MG63 (cell line): ENCODE results near the gene TTC27. TPM values are rescaled to one million over a fixed set of nuclear protein-coding genes. Genes with fewer than 3 reads are reported as not detected.

Source experiments
- DNase-seq: peaks from one replicate; pipeline ENCODE4 v3.0.0-alpha.2; 2020
- H3K27me3 ChIP-seq: fragments of 250-450 bp; sonication (Bioruptor Pico); 2 replicates; pipeline ENCODE4 v1.5.1; 2020; ENCODE audit warnings: mild to moderate bottlenecking, moderate library complexity
- H3K36me3 ChIP-seq: fragments of 250-450 bp; sonication (Bioruptor Pico); 2 replicates; pipeline ENCODE4 v1.5.1; 2020; ENCODE audit warnings: mild to moderate bottlenecking, moderate library complexity
- H3K4me3 ChIP-seq: fragments of 250-450 bp; sonication (Bioruptor Pico); 2 replicates; pipeline ENCODE4 v1.5.1; 2020; ENCODE audit warnings: mild to moderate bottlenecking, moderate library complexity
- H3K9me3 ChIP-seq: fragments of 250-450 bp; sonication (Bioruptor Pico); 2 replicates; pipeline ENCODE4 v1.5.1; 2020; ENCODE audit warnings: mild to moderate bottlenecking, moderate library complexity
- total RNA-seq: library from RNA; depleted of rRNA; stranded (reverse); fragments of >200 nt; shearing (Covaris generic); gene quantifications from 2 replicates; pipeline ENCODE4 v1.2.3, GENCODE V29; 2014; ENCODE audit warnings: low replicate concordance

TTC27 gene
- total RNA-seq, 1 experiment from 2014 or later, result 63.8 TPM

DNA sequence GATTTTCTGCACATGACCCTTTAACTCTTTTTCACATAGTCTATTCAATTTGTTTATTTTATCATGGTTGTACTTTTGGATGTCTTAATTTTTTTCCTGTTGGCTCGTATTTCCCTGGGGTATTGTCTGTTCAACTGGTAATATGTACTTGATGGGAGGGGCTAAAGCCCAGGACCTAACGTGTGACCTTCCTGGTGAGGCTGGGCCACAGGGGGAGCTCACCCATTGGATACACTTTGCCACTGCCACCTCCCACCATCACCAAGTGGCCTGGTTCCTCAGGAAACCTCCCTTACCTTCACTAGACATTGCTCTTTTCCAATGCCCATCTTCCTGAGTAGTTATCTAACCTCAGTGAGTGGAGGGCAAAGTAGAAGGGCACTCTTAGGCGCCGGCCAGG, 175.0 kb downstream of the TTC27 start:
- Histone ChIP-seq H3K4me3 (no peak overlapping the region), H3K9me3 (no peaks in the 10 kb centered on the region), H3K27me3 (no peaks in the 10 kb centered on the region), H3K36me3 (no peaks in the 10 kb centered on the region)
- DNase-seq, result no peak

DNA sequence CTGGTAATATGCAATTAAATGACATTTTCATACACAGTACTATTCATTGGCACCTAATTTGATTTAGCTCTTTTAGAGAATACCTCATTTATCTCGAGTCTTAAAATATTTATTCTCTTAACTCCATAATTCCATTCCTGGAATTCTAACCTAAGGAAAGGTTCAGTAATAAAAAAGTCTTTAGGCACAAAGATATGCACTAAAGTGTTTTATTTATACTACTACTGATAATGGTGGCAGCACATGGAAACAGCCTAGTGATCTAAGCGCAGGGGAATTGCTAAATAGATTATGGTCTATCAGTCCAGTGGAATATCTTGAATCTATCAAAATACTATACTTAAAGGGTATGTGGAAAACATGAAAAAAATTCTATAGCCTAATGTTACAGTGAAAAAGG, 176.4 kb downstream of the TTC27 start:
- no peak for DNase-seq
- H3K27me3 ChIP-seq, result no peaks in the 10 kb centered on the region
- no peak overlapping the region for H3K4me3 ChIP-seq
- no peaks in the 10 kb centered on the region; the same call in 1 of the 2 replicates for H3K36me3 ChIP-seq
- no peaks in the 10 kb centered on the region for H3K9me3 ChIP-seq

DNA sequence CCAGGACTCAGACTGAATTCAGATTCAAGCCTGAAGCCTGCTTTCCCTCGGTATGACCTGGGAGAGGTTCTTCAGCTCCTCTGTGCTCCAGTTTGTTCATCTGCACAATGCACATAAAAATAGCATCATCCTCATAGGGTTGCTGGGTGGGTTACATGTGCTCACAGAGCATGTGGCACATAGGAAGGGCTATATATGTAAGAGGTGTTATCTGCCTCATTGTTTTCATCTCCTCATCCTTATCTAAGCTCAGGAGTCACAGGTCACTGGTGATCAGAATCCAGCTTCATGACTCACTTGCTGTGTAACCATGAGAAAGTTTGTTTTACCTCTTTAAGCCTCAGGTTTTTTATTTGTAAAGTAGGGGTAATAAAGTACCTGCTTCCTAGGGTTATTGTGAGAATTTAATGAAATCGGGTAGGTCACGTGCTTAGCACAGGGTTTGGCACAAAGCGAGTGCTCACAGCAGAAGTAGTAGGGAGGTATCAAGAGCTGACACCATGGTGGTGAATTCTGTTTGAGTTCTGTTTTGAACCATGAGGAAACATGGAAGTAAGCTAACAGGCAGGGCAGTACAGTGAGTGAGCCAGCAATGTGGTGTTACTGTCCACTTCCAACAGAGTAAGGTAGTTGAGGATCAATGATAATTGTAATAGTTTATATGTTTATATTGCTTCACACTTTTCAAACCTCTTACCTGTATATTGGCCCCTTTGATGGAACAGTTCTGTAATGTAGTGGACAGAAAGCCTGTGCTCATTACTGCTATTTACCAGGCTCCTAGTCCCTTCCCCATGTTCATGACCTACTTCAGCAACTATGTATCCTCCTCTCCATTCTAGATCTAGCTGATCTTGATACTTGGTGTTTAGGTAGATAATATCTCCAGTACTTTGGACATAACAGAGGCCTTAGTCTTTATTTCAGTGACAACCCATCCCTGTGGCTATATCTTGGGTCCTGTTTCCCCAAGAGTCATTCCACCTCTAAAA, 177.6 kb downstream of the TTC27 start:
- no peaks in the 10 kb centered on the region for H3K27me3 ChIP-seq
- H3K4me3 ChIP-seq, result no peak overlapping the region
- no peak for DNase-seq
- H3K36me3 ChIP-seq, result no peaks in the 10 kb centered on the region; the same call in 1 of the 2 replicates
- H3K9me3 ChIP-seq, result no peaks in the 10 kb centered on the region

DNA sequence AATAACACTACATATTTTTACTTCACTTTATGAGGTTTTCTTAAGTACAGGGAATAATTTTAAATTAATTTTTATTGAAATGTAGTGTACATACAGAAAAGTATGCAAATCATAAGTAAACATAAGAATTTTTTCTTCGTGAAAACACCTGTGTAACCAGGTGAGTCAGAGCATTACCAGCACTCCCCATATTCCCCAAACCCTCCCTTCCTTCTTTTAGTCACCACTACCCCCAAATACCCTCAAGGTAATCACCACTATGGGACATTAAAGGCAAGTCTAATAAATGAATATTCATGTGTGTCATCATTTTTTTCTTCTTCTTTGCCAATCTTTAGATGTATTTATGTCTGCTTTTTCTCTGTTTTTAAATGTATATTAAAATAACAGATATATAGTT, 179.0 kb downstream of the TTC27 start:
- DNase-seq, result no peak
- Histone ChIP-seq H3K27me3 (no peaks in the 10 kb centered on the region), H3K9me3 (no peaks in the 10 kb centered on the region), H3K4me3 (no peak overlapping the region), H3K36me3 (no peaks in the 10 kb centered on the region; the same call in 1 of the 2 replicates)

DNA sequence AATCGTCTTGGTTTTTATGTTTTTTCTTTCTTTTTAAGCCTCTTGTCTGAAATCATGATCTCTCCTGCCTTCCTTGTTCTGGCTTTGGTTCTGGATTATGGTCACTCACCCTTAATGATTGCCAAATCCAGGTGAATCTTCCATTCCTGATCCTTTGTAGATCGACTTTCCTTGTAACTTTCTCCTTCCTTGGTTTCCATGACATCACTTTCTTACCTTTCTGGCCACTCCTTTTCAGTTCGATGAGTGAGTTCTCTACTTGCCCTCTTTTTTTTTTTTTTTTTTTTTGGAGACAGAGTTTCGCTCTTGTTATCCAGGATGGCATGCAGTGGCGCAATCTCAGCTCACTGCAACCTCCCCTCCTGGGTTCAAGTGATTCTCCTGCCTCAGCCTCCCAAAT, 179.8 kb downstream of the TTC27 start:
- Histone ChIP-seq H3K4me3 (no peak overlapping the region), H3K36me3 (no peaks in the 10 kb centered on the region; the same call in 1 of the 2 replicates), H3K27me3 (no peaks in the 10 kb centered on the region), H3K9me3 (no peaks in the 10 kb centered on the region)
- DNase-seq, result no peak

DNA sequence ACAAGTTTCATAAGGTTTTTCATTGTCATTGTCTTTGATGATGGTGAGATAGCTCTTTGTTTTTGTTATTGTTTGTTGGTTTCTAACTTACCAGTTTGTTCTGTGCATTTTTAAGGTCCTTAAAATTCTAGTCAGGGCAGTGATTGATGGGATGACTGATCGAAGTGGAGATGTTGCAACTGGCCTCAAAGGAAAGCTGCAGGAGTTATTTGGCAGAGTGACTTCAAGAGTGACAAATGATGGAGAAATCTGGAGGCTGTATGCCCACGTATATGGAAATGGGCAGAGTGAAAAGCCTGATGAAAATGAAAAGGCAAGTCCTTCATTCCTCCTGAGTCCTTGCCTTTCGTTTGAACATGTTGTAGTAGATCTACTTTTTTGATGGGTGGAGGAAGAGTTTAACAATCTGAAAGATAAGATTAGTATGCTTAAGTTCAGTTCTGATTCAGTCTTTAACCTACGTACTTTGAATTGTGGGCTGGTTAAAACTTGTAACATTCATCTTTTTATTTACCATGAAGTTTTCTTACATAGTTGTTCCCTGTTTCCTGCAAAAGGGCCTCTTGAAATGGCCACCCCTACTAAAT, 183.2 kb downstream of the TTC27 start:
- no peaks in the 10 kb centered on the region for H3K9me3 ChIP-seq
- no peaks in the 10 kb centered on the region; the same call in 1 of the 2 replicates for H3K36me3 ChIP-seq
- H3K4me3 ChIP-seq, result no peak overlapping the region
- no peaks in the 10 kb centered on the region for H3K27me3 ChIP-seq
- no peak for DNase-seq

DNA sequence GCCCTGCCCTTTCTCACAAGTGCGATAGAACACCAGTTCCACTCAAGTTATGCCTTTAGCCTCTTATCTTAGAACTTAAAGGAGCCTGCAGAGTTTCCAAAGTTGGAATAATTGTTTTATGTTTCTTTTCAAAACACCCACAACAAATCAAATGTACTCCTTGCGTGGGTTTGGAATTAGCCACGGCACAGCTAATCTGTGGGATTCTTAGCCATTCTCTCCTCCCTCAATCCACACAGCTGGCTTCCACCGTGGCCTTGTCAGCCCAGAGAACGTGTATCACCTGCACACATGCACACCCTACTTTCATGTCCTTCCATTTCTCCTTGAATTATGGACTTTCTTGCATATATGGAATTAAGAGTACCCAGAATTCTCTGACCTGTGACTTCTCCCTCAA, 183.8 kb downstream of the TTC27 start:
- Histone ChIP-seq H3K9me3 (no peaks in the 10 kb centered on the region), H3K4me3 (no peak overlapping the region), H3K36me3 (no peaks in the 10 kb centered on the region; the same call in 1 of the 2 replicates), H3K27me3 (no peaks in the 10 kb centered on the region)
- DNase-seq, result no peak

DNA sequence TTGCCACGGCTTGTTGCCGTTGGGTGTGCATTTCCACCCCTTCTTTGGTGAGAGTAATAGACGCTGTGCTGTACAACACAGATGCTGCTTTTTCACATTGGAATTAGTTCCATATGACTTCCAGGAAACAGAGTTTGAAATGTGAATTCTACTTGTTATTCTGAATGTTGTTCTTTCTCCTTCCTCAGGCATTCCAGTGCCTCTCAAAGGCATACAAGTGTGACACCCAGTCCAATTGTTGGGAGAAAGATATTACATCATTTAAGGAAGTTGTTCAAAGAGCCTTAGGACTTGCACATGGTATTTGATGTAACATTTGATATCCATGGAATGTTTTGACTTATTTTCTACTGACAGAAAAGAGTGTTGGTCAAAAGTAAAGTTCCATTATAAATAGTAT, 184.5 kb downstream of the TTC27 start:
- no peak for DNase-seq

DNA sequence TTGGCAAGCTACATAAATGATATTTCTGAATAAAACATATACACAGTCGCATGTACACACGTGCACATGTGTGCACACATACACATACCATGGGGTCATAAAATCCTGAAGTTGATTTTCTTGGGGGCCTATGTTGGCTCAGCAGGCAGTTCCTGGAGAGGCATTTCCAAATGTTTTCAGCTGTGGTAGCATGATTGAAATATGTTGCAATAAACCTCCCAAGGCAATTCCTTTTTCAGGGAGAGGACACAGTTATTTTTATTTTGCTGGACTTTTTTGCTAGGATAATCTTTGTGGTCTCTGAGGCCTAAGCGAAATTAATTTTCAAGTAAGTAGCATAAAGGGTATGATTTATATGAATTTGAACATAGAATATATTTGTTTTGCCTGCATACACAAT, 192.2 kb downstream of the TTC27 start:
- peaks cover 4% of the 10 kb centered on the region; the same call in 1 of the 2 replicates for H3K36me3 ChIP-seq
- no peaks in the 10 kb centered on the region for H3K9me3 ChIP-seq
- DNase-seq, result no peak
- H3K27me3 ChIP-seq, result no peaks in the 10 kb centered on the region
- no peak overlapping the region for H3K4me3 ChIP-seq

More for the DNA sequence above, 184.5 kb downstream of the TTC27 start:
- no peak overlapping the region for H3K4me3 ChIP-seq
- H3K36me3 ChIP-seq, result no peaks in the 10 kb centered on the region; the same call in 1 of the 2 replicates
- no peaks in the 10 kb centered on the region for H3K9me3 ChIP-seq
- no peaks in the 10 kb centered on the region for H3K27me3 ChIP-seq

DNA sequence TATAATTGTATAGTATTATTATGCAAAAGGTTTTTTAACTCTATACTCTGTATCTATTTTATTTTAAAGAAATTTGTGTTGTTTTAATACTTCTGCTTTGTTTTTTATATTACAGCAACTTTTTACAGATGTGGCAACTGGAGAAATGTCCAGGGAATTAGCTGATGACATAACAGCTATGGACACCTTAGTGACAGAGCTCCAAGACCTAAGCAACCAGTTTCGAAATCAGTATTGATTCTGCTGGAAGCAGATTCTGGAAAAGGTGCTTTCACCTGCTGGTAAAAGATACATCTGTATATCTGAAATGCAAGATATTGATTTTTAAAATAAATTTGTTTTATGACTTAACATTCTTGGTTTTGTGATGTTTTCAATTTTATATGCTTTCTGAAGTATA, 192.9 kb downstream of the TTC27 start:
- Histone ChIP-seq H3K4me3 (no peak overlapping the region), H3K27me3 (no peaks in the 10 kb centered on the region), H3K9me3 (no peaks in the 10 kb centered on the region), H3K36me3 (peaks cover 4% of the 10 kb centered on the region; the same call in 1 of the 2 replicates)
- no peak for DNase-seq

DNA sequence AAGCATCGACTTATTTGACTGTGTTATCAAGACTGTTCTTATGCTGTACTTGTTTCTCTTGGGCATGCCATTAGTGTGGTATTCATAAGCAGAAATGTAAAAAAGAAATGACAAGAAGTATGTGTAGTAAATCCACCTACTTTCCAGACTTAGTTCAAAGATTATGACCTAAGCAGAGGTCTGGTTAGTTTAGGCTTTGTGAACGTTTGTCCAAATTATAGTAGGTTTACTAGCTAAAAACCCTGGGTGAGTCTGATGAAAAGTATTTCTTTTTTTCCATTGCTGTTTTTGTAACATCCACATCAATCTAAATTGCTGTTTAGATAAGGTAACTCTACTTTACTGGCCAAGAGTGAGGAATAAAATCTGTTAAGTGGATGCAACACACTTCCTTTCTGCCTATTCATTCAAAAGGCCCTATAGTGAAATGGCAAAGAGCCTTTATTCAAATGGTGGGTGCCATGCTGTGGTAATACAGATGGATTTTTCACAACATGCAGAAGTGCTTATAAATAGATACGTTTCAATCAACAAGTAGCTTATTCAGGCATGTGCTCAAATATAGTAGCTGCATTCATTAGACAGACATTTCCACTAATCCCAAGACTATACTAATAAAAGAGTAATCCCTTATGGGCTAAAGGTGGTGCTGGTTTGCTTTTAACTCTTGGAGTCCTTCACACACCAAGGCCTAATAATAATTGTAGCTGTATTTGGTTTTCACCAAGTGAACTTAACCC, 196.4 kb downstream of the TTC27 start:
- no peaks in the 10 kb centered on the region for H3K27me3 ChIP-seq
- no peak for DNase-seq
- H3K4me3 ChIP-seq, result no peak overlapping the region
- H3K9me3 ChIP-seq, result peaks cover 2% of the 10 kb centered on the region; the same call in 1 of the 2 replicates
- peaks cover 4% of the 10 kb centered on the region; the same call in 1 of the 2 replicates for H3K36me3 ChIP-seq

DNA sequence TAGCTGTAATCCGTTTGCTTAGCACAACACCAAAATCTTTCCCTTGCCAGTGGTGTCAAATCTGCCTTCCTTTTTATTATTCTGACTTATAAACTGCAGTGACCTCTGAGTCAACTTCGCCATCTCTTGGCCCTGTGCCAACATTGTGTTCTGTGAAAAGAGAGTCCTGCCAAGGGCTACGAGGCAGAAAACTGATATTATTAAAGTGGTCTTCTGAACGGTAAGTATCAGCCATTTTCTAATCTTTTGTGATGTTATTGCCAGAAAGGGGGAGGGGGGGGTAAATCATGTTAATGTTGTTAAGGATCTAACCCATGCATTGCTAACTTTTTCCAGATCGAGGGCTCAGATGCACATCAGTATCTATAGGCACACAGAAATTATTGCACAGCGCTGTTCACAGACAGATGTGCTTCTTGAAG, 197.5 kb downstream of the TTC27 start:
- peak; percentile 30 for DNase-seq
- Histone ChIP-seq H3K36me3 (peaks cover under 1% of the 10 kb centered on the region; the same call in 1 of the 2 replicates), H3K4me3 (no peak overlapping the region), H3K27me3 (no peaks in the 10 kb centered on the region), H3K9me3 (peaks cover 4% of the 10 kb centered on the region; the same call in 1 of the 2 replicates)

DNA sequence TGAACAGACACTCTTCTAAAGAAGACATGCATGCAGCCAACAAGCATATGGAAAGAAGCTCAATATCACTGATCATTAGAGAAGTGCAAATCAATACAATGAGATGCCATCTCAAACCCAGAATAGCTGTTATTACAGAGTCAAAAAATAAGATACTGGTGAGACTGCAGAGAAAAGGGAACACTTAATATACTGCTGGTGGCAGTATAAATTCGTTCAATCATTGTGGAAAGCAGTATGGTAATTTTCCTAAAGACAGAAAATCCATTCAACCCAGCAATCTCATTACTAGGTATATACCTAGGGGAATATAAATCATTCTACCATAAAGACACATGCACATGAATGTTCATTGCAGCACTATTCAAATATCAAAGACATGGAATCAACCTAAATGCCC, 202.3 kb downstream of the TTC27 start:
- DNase-seq, result no peak
- Histone ChIP-seq H3K36me3 (no peaks in the 10 kb centered on the region), H3K27me3 (no peaks in the 10 kb centered on the region), H3K9me3 (peaks cover 4% of the 10 kb centered on the region; the same call in 1 of the 2 replicates), H3K4me3 (no peak overlapping the region)

DNA sequence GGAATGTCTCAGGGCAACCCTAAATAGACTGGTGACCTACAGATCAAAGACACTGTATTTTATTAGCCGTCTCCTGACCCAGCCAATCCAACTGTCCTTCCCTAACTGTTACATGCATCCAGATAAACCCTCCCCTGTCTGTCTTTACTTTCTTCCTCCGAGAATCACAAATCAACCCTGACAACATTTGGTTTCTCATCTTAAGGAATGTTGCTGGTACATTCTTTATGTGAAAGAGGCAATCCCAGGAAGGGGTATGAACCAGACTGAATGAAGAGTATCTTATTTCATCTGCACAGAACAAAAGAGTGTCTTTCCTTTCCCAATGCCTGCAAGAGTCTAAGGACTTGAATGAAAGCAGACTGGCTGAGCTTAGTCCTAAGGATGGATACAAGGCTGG, 205.0 kb downstream of the TTC27 start:
- no peak overlapping the region for H3K4me3 ChIP-seq
- peaks cover 4% of the 10 kb centered on the region; the same call in 1 of the 2 replicates for H3K9me3 ChIP-seq
- DNase-seq, result no peak
- no peaks in the 10 kb centered on the region for H3K27me3 ChIP-seq
- H3K36me3 ChIP-seq, result no peaks in the 10 kb centered on the region

DNA sequence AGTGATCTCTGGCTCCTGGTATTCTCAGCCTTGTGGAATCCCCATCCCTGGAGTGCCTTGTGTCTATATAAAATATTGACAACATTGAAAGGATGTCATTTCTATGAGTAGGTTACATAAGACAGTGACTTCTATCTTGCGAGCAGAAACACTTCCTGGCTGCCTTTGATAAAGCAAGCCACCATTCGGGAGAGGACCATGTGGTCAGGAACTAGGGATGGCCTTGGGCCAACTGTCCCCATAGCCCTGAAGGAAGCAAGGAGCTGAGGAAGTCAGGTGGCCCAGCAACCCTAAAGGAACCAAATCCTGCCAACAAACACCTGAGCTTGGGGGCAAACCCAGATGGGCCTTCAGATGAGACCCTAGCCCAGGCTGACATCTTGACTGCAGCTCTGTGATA, 205.9 kb downstream of the TTC27 start:
- no peaks in the 10 kb centered on the region for H3K36me3 ChIP-seq
- no peaks in the 10 kb centered on the region for H3K27me3 ChIP-seq
- no peak for DNase-seq
- peaks cover 4% of the 10 kb centered on the region; the same call in 1 of the 2 replicates for H3K9me3 ChIP-seq
- H3K4me3 ChIP-seq, result no peak overlapping the region

DNA sequence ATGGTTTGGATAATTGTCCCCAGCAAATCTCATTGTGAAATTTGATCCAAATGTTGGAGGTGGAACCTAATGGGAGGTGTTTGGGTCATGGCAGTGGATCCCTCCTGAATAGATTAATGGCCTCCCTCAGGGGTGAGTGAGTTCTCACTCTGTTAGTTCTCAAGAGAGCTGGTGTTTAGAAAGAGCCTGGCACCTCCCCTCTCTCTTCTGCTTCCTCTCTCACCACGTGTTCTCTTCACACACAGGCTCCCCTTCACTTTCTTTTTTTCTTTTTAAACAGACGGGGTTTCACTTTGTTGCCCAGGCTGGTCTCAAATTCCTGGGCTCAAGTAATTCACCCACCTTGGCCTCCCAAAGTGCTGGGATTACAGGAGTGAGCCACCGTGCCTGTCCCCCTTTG, 207.3 kb downstream of the TTC27 start:
- Histone ChIP-seq H3K27me3 (no peaks in the 10 kb centered on the region), H3K4me3 (no peak overlapping the region), H3K9me3 (no peaks in the 10 kb centered on the region), H3K36me3 (no peaks in the 10 kb centered on the region)
- no peak for DNase-seq

DNA sequence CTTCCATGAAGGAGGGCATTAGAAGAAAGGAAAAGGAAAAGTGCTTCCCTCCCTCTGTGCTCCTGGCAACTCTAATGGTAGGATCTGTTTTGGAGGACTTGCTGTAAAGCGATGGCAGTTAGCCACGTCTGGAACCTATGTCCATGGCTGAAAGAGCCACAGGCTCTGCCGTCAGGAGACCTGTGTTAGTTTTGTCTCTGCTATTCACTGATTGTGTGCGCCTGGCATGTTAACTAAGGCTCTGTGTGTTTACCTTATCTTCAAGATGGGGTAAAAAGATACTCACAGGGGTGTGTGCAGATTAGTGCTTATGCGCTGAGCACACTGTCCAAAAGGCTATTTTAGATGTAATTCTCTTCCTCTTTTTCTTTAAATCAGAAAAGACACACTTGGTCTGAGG, 209.1 kb downstream of the TTC27 start:
- DNase-seq, result no peak
- H3K36me3 ChIP-seq, result no peaks in the 10 kb centered on the region
- no peaks in the 10 kb centered on the region for H3K27me3 ChIP-seq
- no peaks in the 10 kb centered on the region for H3K9me3 ChIP-seq
- no peak overlapping the region for H3K4me3 ChIP-seq
